Fibroblast of skin of left quadriceps (primary cell): Measurements from ENCODE around the gene CALD1.

ENCODE experiments used
- DNase-seq, 2 experiments: peaks; one replicate each; pipeline ENCODE4 v3.0.0-alpha.2; 2013; ENCODE audit warnings: low read depth in 2 of 2

The CALD1 gene, protein sequence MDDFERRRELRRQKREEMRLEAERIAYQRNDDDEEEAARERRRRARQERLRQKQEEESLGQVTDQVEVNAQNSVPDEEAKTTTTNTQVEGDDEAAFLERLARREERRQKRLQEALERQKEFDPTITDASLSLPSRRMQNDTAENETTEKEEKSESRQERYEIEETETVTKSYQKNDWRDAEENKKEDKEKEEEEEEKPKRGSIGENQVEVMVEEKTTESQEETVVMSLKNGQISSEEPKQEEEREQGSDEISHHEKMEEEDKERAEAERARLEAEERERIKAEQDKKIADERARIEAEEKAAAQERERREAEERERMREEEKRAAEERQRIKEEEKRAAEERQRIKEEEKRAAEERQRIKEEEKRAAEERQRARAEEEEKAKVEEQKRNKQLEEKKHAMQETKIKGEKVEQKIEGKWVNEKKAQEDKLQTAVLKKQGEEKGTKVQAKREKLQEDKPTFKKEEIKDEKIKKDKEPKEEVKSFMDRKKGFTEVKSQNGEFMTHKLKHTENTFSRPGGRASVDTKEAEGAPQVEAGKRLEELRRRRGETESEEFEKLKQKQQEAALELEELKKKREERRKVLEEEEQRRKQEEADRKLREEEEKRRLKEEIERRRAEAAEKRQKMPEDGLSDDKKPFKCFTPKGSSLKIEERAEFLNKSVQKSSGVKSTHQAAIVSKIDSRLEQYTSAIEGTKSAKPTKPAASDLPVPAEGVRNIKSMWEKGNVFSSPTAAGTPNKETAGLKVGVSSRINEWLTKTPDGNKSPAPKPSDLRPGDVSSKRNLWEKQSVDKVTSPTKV

DNA sequence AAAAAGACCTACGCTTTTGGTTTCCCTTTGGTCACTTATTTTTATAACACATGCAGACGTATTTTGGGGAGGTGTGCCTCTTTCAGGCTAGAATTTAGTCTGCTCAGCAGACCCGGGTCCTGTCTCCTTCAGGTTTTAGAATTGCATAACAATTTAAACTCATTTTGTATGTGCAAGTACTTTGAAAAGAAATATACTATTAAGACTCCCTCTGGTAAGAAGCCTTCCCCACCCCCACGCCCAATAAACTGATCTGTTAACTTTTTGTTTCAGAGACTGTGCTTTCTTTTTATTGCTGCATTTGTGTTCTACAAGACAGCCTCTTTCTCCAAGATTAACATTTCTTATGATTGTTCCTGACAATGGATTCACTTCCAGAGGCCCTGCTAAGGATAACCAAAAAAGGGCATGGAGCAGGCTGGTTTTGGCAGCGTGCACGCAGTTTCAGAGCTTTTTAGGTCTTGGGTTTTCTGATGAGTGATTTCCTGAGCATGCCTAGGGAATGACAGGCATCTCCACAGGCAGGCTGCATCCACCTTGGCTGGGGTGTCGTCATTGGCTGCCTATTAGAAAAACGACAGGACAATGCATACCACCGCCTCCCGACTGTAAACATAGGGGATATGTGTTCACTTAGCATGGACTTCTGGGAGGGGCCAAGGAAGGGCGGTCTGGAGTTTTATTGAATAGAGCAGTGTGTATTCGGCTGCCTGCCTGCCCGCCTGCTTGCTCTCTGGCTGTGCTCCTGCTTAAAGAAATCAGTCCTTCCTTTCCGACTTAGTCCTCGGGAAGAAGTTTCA, at the start of gene CALD1:
TSS of gene CALD1 (plus strand) at position 694 of the 800 bp plus-strand sequence. CDS start 88,100 bp downstream, outside the sequence.
- DNase-seq = peak; percentile 100

DNA sequence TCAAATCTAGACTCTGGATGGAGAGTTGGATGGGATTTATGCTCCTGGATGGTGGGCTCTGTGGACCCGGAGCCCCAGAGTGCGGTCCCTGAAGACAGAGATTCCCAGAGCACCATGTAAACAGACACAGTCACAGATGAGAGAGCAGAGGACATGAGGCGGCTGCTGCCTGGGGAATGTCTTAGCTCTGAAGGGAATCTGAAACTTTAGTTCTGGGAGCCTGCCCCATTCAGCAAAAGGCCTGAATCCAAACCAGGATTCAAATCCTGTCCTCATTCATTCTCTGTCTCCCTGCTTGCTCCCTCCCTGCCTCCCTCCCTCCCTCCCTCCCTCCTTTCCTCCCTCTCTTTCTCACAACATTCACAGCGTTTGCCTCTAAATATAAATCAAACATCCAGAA, 49.5 kb upstream of the CALD1 start:
- DNase-seq = no peak

DNA sequence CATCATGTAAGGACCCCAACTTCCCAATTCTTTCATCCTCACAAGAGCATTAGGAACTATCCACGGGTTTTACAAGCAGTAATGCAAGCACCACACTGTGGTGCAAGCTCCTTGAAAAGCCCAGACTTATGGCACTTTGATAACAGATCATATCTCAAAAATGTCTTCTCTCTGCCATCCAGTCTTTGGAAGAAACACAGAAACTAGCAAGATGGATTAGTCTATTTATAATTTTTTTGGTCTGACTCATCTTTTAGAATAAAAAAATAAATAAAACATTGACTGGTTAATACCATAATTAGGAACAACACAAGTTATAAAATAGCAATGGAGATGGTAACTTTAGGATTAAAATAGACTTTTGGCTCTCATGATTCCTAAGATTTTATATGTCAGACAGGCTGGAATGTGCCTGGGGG, 49.0 kb upstream of the CALD1 start:
- DNase-seq = peak; percentile 63 to 69

DNA sequence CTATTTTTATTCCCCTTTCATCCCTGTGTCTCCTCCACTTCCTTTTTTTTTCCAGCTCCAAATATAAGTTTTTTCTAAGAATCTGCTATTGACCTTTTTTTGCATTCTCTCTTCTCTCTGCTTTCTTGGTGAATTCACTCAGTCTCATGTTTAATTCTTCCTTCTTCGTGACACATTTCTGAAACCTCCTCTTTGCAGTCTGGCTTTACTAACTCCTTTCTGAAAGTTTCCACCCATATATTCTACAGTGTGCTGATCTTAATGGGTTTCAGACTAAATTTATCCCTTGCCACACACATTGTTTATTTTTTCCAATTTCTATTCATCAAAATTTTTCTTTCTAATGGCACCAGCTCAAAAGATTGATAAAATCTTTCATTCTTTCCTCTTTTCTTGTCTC, 47.8 kb upstream of the CALD1 start:
- DNase-seq = no peak

DNA sequence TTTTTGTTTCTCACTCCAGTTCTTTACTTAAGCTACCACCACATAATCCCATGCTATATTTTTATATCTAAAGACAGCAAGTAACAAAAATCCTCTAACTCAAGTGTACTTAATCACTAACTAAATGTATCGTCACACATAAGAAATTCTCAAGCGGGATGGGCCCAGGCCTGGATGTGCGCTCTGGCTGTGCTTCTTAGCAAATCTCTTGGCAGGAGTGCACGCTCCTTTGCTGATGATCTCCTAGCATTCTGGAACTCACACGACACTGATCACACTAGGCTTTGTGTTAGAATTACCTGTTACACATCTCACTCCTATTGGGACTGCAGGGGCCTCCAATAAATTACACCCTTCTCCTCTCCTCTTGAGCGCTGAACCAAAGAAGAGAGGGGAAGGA, 46.7 kb upstream of the CALD1 start:
- DNase-seq = no peak

DNA sequence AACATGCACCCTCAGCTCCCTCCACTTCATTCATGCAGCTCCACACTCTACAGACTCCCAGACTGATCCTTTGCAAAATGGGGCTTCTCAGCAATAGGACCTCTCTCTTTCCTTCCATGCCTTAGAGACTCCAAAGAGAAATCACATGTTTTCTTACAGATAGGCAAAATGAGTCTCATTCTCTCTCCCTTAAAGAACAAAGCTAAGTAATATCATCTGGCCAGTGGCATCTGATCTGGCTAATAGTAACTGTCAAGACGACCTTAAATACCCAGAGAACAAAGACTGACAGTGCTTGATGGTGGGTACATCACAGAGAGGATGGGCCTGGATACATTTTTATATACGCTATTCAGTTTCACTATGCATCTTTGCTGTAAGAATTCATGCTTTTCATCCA, 43.1 kb upstream of the CALD1 start:
- DNase-seq = no peak

DNA sequence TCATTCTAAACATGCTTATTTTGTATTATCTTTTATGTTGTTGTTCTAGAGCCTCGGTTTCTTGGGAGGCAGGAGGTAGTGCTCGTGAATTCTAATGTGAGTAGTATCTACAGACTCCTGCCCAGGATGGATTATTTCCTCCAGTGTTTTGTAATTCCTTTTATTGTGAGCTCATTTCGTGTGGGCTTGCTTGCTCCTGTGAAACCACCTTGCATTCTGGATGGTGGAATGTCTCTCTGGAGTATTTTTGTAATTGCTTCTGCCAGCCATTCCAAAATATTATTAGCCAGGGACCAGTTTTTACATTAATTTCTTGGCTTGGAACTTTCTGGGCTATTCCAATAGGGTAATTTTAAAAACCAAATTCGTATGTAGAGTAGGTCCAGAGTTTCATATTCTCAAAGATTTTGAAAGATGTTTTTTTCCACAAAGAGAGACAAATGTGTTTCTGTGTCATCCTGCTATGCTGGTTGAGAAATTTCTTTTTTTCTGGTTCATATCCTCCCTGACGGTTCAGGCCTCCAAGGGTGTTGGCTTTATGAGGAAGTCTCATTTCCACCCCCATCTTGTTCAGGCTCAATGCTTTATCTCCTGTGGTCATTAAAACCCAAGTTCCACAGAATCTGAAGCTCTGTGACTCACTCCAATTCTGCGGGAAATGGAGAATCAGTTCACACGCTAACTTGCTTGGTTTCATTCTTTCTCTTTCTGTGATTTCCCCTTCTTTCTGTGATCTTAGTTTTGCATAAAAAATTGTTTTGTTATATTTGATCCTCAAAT, 41.7 kb upstream of the CALD1 start:
- peak; percentile 82 to 85 for DNase-seq

DNA sequence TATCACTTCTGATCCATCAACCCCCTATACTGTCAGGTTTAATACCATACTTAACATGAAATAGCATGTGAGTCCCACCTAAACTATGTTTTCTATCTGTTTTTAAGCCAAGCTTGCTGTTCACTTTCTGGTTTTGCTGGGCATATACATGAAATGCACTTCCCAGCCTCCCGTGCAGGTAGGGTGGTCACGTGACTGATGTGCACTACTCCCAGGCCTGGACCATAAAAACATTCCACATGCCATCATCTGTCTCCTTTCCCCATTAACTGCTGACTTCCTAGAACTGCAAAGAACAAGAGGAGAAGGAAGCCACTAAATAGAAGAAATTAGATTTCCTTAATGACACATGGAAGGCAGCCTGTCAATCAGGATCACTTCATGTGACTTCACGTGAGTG, 40.1 kb upstream of the CALD1 start:
- DNase-seq = no peak

DNA sequence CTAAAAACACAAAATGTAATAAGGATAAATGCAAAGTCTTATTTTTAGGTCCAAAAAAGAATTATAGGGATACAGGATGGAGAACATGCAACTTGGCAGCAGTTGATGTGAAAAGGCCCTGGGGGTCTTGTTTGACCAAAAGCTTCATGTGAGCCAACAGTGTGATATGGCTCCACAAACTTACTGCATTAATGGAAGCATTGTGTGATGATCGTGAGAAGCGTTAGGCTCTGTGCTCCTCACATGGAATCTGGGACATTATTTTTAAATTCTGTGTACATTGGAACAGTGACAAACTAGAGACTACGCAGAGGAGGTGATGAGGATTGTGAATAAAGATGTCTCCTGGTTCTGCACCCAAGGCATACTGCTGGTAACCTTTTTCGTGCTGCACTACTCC, 39.1 kb upstream of the CALD1 start:
- no peak for DNase-seq

DNA sequence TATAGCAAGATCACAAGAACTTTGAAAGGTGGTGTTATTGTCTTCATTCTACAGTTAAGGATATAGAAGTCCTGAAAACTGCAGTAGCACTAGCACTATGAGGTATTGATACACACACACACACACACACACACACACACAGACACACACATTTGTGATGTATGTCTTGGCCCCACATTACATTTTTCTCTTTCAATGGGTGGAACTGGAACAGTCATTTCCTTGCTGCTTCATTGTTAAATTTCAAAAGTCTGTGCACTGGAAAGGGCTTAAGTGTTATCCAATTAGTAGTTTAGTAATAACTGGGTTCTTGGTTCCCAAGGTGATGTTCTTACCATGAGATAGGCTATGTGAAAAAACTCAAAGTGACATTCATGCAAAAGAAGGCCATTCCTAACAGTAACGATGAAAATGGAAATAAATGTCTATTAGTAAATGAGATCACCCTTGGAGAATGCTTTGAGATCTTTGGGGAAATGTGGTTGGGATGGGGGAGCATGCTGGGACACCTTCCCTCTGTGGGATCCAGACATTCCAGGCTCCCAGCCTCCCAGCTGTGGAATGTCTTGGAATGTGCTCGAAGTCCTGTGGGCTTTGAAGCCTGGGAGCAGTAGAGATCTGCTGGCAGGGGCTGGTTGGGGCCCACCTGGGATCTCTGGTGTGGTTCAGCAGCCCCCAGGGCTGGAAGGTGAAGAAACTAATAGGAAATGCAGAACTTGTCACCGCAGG, 37.4 kb upstream of the CALD1 start:
- peak; percentile 96 for DNase-seq

DNA sequence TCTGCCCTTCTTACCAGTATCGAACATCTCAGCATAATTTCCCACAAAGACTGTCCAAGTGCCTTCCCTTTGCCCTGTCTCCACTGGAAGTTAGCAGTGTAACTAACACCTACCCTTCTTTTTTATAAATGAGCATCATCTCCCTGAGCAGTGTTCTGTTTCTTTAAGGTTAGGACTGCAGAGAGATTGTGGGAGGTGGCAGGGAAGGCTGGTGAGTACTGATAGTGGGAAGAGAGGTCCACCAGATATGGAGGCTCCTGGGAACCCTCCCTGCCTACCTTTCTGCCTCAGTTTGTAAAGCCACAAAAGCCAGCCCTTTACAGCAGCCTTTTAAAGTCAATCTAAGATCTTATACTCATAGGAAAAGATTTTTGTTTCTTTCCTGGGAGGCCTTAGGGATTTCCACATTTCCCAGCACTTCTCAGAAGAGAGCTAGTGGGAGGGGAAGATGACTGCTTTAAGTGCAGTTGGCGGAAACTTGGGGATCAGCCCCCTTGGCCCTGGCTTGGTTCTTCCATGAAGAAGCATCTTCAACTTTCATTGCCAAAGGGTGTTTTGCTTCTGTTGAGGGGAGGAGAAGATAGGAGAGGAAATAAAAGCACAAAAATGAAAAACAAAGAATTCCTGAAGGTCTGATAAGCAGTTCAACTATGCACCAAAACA, 36.6 kb upstream of the CALD1 start:
- peak; percentile 68 to 70 for DNase-seq

DNA sequence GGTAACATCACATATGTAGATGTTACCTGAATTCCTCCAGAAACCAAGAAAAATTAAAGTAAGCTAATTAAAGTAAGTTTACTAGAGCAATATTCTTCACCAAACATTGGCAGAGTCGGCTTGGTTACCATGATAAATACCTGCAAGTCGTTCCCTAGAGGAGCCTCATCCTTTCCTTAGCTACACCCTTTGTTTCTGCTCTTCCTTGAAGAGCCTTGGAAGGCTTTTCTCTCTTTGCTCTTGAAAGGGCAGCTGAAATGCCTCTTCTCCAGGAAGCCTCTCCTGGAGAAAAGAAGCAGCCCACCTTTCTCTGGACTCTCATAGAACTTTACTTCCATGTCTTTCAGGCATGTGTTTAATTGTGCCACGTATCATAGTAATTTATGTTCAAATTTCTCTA, 34.9 kb upstream of the CALD1 start:
- no peak for DNase-seq

DNA sequence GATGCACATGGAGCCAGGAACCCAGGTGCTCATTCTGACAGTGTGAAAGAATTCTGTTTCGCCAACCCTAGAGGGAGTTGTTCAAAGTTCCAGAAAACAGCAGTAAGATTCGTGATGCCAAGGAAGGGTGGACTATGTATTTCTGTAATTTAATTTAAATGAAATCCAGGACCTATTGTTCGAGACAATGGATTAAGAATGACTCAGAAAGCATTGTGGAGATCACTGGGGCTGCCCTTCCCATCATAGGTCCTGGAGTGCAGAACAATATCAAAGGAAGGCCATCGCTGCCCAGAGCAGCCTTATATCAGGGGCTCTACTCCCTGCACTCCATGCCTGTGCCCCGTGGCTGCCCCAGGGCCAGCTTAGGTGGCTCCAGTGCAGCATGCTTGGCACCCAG, 32.1 kb upstream of the CALD1 start:
- DNase-seq = no peak

DNA sequence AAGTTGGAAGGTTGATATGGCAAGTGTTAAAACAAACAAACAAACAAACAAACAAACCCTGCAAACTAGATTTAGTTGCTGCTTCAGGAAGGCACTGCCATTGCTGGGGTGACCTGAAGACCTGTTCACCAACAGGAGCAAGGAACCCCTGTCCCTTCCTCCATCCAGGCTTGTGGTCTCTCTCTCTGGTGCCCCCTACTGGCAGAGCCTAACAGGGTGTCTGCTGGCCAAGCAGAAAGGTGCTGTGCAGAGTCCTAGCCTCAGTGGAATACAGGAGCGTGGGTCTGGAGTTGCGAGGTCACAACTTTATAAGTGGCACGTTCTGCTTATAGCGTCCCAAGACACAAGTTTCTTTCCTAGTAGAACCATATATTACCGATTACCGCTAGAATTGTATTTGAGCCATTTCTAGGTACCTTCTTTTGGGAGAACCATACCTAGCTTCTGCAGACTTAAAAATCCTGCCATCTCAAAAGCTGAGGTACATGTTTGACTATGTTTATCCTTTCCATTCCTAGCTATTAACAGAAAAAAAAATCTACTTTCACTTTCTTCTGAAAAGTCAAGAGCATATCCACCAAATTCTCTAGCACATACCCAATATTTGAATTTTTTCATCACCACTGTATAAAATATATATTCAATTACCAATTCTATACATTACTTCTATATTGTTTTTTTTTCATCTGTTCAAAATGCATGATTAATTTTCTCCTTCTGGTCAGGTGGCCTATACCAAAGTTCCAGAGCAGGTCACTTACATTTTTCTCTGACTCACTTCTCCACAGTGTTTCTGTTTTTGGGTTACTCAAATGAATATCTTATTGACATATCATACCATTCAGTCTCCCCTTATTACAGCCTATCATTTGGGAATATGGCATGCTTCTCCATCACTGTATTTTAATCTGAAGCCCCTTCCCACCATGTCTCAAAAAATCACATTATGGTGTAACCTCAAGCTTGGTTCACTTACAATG, 29.1 kb upstream of the CALD1 start:
- no peak for DNase-seq

DNA sequence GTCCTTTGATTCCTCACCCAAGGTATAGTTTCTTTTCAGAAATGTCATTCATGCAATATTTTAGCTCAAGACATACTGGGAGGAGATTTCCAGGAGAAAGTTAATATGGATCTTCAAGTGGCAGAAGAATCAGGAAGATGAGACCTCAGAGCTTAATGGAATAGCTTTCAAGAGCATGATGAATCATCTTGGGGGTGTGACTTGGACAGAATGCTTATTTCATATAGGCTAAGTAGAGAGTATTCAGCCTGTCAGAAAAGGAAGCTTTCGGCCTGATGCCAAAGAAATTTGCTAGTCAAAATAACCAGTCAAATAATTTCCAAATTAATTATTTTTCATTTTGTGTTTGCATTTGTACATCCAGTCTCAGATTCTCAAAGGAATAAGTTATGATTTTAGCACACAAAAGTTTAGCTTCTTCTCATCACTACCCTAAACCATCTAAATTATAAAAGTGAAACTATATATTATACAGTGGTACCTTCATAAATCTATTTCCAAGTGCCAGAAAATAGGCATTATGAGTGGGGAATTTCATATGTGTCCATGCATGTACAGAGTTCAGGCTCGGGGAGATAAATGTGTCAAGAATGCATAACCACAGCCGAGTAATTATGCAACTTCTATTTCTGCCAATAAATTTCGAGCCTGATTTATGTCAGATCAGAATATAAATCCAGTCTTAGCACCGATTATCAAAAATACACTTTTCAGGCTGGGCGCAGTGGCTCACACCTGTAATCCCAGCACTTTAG, 27.3 kb upstream of the CALD1 start:
- peak in 1 of 2 experiments; percentile 50 for DNase-seq

DNA sequence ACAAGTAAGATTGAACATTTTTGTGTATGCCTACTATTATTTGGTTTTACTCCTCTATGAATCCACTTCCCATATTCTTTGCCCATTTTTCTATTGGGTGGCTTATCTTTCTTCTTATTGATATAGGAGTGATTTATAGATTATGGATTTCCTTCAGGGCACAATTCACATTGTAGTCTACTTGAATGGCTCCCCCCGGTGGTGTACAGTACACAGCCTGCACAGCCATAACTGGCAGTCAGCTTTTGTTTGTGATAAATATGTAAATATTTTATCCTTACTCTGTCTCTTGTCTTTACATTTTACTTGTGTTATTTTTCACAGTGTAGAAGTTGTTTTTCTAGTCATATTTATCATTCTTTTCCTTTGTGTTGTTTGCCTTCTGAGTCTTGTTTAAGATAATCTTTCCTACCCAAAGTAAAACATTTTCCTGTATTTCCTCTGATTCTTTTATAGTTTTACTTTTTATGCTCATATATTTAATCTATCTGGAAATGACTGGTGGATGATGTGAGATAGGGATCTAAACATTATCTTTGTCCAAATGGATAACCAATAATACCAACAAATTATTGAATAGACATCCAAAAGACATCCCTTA, 23.9 kb upstream of the CALD1 start:
- no peak for DNase-seq

DNA sequence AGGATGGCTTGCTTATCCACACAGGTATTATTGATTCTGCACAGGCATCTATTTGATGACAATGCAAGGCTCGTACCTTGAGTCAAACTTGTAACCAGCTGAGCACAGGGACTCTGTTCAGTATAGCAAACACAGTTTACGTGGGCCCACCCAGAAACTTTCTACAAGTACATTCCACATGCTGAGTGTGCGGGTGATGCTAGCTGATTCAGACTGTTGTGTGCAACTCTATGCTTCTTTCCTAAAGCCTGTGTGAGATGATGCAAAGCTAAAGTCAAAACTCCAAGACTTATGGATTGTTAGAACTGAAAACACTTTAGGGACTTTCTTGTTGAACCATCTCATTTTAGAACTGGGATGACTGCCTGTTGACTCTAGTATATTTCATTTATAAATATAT, 21.5 kb upstream of the CALD1 start:
- DNase-seq = no peak

DNA sequence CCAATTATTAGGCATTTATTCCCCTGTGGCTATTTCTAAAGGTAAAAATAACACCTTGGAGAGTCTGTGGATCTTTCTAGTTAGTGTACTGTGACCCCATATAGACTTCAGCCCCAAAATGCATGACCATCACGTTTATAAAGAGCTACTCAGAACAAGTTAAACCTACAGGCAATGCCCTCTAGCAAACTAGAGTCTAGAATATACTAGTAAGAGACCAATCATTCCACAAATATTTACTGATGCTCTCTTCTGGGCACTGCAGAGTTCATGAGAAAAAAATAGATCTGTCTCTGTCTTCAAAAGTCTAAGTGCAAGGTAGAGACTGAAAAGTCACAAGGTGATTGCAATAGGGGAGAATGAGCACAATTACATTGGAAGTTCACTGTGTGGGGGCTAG, 20.5 kb upstream of the CALD1 start:
- no peak for DNase-seq
